Osteocyte (in vitro differentiated cells): Measurements from ENCODE around the gene ZNF267. TPM values are rescaled to one million over a fixed set of nuclear protein-coding genes. Genes with fewer than 3 reads are reported as not detected.
A peak's percentile ranks its signal among the peaks of the same experiment; 100 is the strongest.
"Not testable (repeated sequence)": the region's sequence is repeated elsewhere in the genome, so short reads cannot be mapped to it uniquely, and the experiment has no call there.

ENCODE experiments used
- DNase-seq: peaks from one replicate; pipeline ENCODE4 v3.0.0; 2021; ENCODE audit warnings: mixed read lengths; ENCODE audit not compliant: unreplicated experiment; ENCODE audit errors: extremely low spot score
- H3K27ac Mint-ChIP-seq: one replicate; pipeline ENCODE4 v1.8.0; 2021; ENCODE audit warnings: mild to moderate bottlenecking, mixed read lengths; ENCODE audit not compliant: unreplicated experiment
- H3K27me3 Mint-ChIP-seq: one replicate; pipeline ENCODE4 v1.8.0; 2021; ENCODE audit warnings: mixed read lengths; ENCODE audit not compliant: unreplicated experiment
- H3K36me3 Mint-ChIP-seq: one replicate; pipeline ENCODE4 v1.8.0; 2021; ENCODE audit warnings: mixed read lengths; ENCODE audit not compliant: unreplicated experiment
- H3K4me1 Mint-ChIP-seq: one replicate; pipeline ENCODE4 v1.8.0; 2021; ENCODE audit warnings: mixed read lengths; ENCODE audit not compliant: unreplicated experiment
- H3K4me3 Mint-ChIP-seq: one replicate; pipeline ENCODE4 v1.8.0; 2021; ENCODE audit warnings: mild to moderate bottlenecking, moderate library complexity, mixed read lengths; ENCODE audit not compliant: unreplicated experiment
- H3K9me3 Mint-ChIP-seq: one replicate; pipeline ENCODE4 v1.8.0; 2021; ENCODE audit warnings: mixed read lengths; ENCODE audit not compliant: unreplicated experiment
- CTCF ChIP-seq: fragments of 200-600 bp; sonication (generic); IDR thresholded peaks from 2 replicates; pipeline ENCODE4 v1.5.0; 2021; ENCODE audit warnings: antibody characterized with exemption, mild to moderate bottlenecking, moderate library complexity
- total RNA-seq: library from RNA; stranded (reverse); gene quantifications from 2 replicates; pipeline ENCODE4 v1.2.1, GENCODE V29; 2021

The ZNF267 gene
- total RNA-seq, 1 donor from 2014 or later, result 9.5 TPM

GRCh38 chr16:31879937-31880321, 6.3 kb downstream of the ZNF267 start:
- Mint-ChIP-seq H3K27ac (peak overlapping the region; percentile 27), H3K4me3 (no peak overlapping the region), H3K36me3 (peaks cover 12% of the 10 kb centered on the region), H3K9me3 (no peaks in the 10 kb centered on the region), H3K4me1 (peaks cover 52% of the 10 kb centered on the region), H3K27me3 (no peaks in the 10 kb centered on the region)
- no peak for TF ChIP-seq CTCF
- DNase-seq, result no peak

GRCh38 chr16:31880322-31880979, 6.8 kb downstream of the ZNF267 start:
- no peak for DNase-seq
- Mint-ChIP-seq H3K27me3 (no peaks in the 10 kb centered on the region), H3K9me3 (no peaks in the 10 kb centered on the region), H3K27ac (peak overlapping the region; percentile 81), H3K4me3 (no peak overlapping the region), H3K36me3 (peaks cover 17% of the 10 kb centered on the region), H3K4me1 (peaks cover 47% of the 10 kb centered on the region)
- TF ChIP-seq CTCF, result no peak

GRCh38 chr16:31886227-31886626, 12.6 kb downstream of the ZNF267 start:
- no peak overlapping the region for H3K4me3 Mint-ChIP-seq

GRCh38 chr16:31888735-31889134, 15.1 kb downstream of the ZNF267 start:
- no peak for TF ChIP-seq CTCF
- H3K4me3 Mint-ChIP-seq, result no peak overlapping the region
- H3K9me3 Mint-ChIP-seq, result peaks cover 16% of the 10 kb centered on the region
- no peaks in the 10 kb centered on the region for H3K27me3 Mint-ChIP-seq
- no peak for DNase-seq
- H3K27ac Mint-ChIP-seq, result no peak overlapping the region
- peaks cover 4% of the 10 kb centered on the region for H3K4me1 Mint-ChIP-seq
- H3K36me3 Mint-ChIP-seq, result peaks cover 86% of the 10 kb centered on the region

More at GRCh38 chr16:31886227-31886626, 12.6 kb downstream of the ZNF267 start:
- no peak for DNase-seq
- peaks cover 62% of the 10 kb centered on the region for H3K36me3 Mint-ChIP-seq
- TF ChIP-seq CTCF, result no peak
- peaks cover 4% of the 10 kb centered on the region for H3K4me1 Mint-ChIP-seq
- H3K27me3 Mint-ChIP-seq, result no peaks in the 10 kb centered on the region
- H3K27ac Mint-ChIP-seq, result no peak overlapping the region
- peaks cover 16% of the 10 kb centered on the region for H3K9me3 Mint-ChIP-seq

- H3K27me3 Mint-ChIP-seq, H3K27ac Mint-ChIP-seq, H3K4me1 Mint-ChIP-seq, H3K4me3 Mint-ChIP-seq, DNase-seq: not testable (repeated sequence)
- H3K36me3 Mint-ChIP-seq, result peaks cover 90% of the 10 kb centered on the region
- H3K9me3 Mint-ChIP-seq, result peaks cover 33% of the 10 kb centered on the region
Observed at GRCh38 chr16:31892111-31892510, 18.5 kb downstream of the ZNF267 start.
